GM21360 (cell line): ENCODE data around the gene CMA1.
A peak's percentile ranks its signal among the peaks of the same experiment; 100 is the strongest.
"Not testable (repeated sequence)": the region's sequence is repeated elsewhere in the genome, so short reads cannot be mapped to it uniquely, and the experiment has no call there.

Experiments
- ATAC-seq: cut with Tn5 transposase; IDR thresholded peaks from one replicate; pipeline ENCODE4 v1.9.1; 2021; ENCODE audit warnings: mild to moderate bottlenecking, moderate library complexity; ENCODE audit not compliant: unreplicated experiment

CMA1 gene

GRCh38 chr14:24508155-24508840 lies at the start of gene CMA1:
Gene CMA1, minus strand, starts transcription at chr14:24508265. Its CDS starts 30 bp downstream, at chr14:24508235.
- ATAC-seq, result peak; percentile 54

GRCh38 chr14:24556756-24557155 lies 48.7 kb upstream of the CMA1 start:
- ATAC-seq, result no peak

GRCh38 chr14:24549064-24549463 lies 41.0 kb upstream of the CMA1 start:
- ATAC-seq, result not testable (repeated sequence)

- no peak for ATAC-seq
Observed at GRCh38 chr14:24542346-24542936, 34.4 kb upstream of the CMA1 start.

GRCh38 chr14:24535737-24536136 lies 27.7 kb upstream of the CMA1 start:
- no peak for ATAC-seq

GRCh38 chr14:24534286-24534685 lies 26.2 kb upstream of the CMA1 start:
- ATAC-seq, result no peak

- not testable (repeated sequence) for ATAC-seq
Observed at GRCh38 chr14:24525877-24526620, 18.0 kb upstream of the CMA1 start.

- no peak for ATAC-seq
Observed at GRCh38 chr14:24518851-24519250, 10.8 kb upstream of the CMA1 start.

GRCh38 chr14:24514209-24514608 lies 6.1 kb upstream of the CMA1 start:
- no peak for ATAC-seq

GRCh38 chr14:24513009-24513408 lies 4.9 kb upstream of the CMA1 start:
- ATAC-seq, result no peak

- no peak for ATAC-seq
Observed at GRCh38 chr14:24506443-24506842, 1.6 kb downstream of the CMA1 start.

GRCh38 chr14:24504425-24504950 lies 3.6 kb downstream of the CMA1 start:
- no peak for ATAC-seq

- not testable (repeated sequence) for ATAC-seq
Observed at GRCh38 chr14:24491586-24492408, 16.3 kb downstream of the CMA1 start.

- ATAC-seq, result peak; percentile 52
Observed at GRCh38 chr14:24483604-24484252, 24.3 kb downstream of the CMA1 start.

- ATAC-seq, result not testable (repeated sequence)
Observed at GRCh38 chr14:24482699-24483303, 25.3 kb downstream of the CMA1 start.

GRCh38 chr14:24481622-24482324 lies 26.3 kb downstream of the CMA1 start:
- peak; percentile 65 for ATAC-seq

- ATAC-seq, result not testable (repeated sequence)
Observed at GRCh38 chr14:24479999-24480398, 28.1 kb downstream of the CMA1 start.

- ATAC-seq, result no peak
Observed at GRCh38 chr14:24475261-24475660, 32.8 kb downstream of the CMA1 start.

- no peak for ATAC-seq
Observed at GRCh38 chr14:24473211-24473610, 34.9 kb downstream of the CMA1 start.
